Activated T-helper 1 cell treated with anti-CD3 and anti-CD28 coated beads, Interleukin-2, amount 50 U/mL, for 16 hours (primary cell): ENCODE data around the gene GFM2.
"Not testable (repeated sequence)": the region's sequence is repeated elsewhere in the genome, so short reads cannot be mapped to it uniquely, and the experiment has no call there.

Source experiments
- DNase-seq, 2 donors: peaks; one replicate each; pipeline ENCODE4 v3.0.0-alpha.2; 2020; ENCODE audit warnings: low read depth in 1 of 2, low spot score in 1 of 2

GFM2 gene

DNA sequence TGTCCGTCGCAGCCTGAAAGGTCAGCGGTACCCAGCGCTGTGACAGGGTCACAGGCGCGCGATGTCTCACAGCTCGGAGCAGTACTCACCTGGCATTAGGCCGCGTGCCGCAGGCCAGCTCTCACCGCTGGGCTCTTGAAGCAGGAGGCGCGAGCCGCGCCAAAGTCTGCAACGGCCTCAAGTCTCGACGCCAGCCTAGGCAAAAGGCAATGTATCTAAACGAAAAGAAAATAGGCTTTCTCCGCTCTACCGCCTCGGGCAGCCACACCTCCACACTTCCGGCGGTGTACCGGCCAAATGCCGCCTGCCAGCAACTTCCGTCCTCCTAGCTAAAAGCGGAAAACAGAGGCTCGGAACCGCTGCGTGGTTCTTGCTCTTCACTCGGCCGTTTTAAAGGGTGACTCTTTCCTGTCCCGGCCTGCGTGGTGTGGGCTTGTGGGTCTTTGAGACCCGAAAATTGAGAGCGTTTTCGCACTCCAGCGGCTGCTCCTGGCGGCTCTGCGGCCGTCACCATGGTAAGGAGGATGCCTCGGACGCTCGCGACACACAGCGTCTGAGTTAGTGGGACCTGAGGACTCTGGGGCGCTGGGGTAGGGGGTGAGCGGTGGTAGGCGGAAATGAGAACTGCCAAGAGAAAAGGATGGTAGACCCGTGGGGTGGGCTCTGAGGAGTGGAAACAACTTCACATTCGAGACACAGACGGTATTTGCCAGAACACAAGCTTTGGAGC lies at the start of gene GFM2, which contains the start of gene NSA2:
Gene GFM2 (minus strand): TSS at position 269 of the 730 bp plus-strand sequence. CDS start 3,375 bp downstream, outside the sequence.
Gene NSA2 (plus strand): TSS at position 401 of the 730 bp plus-strand sequence. CDS start 112 bp downstream, at position 513.
- peak; percentile 88 for DNase-seq

- no peak for DNase-seq
Measured at GRCh38 chr5:74810915-74811314, 44.0 kb upstream of the GFM2 start.

- no peak for DNase-seq
Measured at GRCh38 chr5:74801941-74802340, 35.0 kb upstream of the GFM2 start.

GRCh38 chr5:74801197-74801596 lies 34.3 kb upstream of the GFM2 start:
- DNase-seq: no peak

DNA sequence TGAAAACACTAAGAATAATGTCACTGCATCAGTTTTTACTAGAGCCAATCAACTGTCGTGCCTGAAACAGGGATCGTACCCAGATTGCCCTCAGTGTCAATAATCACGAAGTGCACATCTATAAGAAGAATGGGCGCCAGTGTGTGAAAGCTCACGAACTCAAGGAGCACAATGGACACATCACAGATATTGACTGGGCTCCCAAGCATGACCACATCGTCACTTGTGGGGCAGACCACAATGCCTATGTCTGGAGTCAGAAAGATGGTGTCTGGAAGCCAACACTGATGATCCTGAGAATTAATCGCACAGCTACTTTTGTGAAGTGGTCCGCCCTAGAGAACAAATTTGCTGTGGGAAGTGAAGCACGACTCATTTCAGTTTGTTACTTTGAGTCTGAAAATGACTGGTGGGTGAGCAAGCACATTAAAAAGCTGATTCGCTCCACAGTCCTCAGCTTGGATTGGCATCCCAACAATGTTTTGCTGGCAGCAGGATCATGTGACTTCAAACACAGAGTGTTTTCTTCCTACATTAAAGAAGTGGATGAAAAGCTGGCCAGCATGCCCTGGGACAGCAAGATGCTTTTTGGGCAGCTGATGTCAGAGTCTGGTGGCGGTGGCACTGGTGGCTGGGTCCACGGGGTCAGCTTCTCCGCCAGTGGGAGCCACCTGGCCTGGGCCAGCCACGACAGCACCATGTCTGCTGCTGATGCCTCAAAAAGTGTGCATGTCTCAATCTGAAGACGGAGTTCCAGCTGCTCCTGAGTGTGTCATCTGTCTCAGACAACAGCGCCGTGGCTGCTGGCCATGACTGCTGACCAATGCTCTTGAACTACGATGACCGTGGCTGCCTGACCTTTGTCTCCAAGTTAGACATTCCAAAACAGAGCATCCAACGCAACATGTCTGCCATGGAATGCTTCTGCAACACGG lies 32.3 kb upstream of the GFM2 start:
- DNase-seq: no peak

GRCh38 chr5:74791669-74792068 lies 24.8 kb upstream of the GFM2 start:
- not testable (repeated sequence) for DNase-seq

DNA sequence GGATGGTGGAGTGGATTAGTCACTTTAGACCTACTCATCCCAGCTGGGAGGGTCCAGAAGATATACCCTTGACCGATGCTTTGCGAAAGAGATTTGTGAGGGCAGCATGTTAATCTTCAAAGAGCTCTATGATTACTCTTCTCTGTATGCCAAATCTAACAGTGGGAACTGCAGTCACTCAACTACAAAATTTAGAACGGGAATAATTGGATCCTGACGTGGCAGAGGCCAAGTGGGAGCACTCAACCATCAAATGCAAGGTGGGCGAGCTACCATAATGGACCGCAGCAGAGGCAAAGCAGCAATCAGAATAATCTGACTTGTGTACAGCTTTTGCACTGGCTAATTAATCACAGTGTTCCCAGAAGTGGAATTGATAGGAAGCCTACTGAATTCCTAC lies 20.5 kb upstream of the GFM2 start:
- no peak for DNase-seq

- no peak for DNase-seq
Measured at GRCh38 chr5:74786851-74787250, 19.9 kb upstream of the GFM2 start.

GRCh38 chr5:74778609-74779008 lies 11.7 kb upstream of the GFM2 start:
- no peak for DNase-seq

GRCh38 chr5:74772359-74772758 lies 5.4 kb upstream of the GFM2 start:
- no peak for DNase-seq

GRCh38 chr5:74767579-74767913 lies 629 bp upstream of the GFM2 start:
- DNase-seq: no peak

GRCh38 chr5:74766418-74766848 lies 484 bp downstream of the GFM2 start:
- no peak for DNase-seq

- no peak for DNase-seq
Measured at GRCh38 chr5:74765929-74766328, 988 bp downstream of the GFM2 start.

DNA sequence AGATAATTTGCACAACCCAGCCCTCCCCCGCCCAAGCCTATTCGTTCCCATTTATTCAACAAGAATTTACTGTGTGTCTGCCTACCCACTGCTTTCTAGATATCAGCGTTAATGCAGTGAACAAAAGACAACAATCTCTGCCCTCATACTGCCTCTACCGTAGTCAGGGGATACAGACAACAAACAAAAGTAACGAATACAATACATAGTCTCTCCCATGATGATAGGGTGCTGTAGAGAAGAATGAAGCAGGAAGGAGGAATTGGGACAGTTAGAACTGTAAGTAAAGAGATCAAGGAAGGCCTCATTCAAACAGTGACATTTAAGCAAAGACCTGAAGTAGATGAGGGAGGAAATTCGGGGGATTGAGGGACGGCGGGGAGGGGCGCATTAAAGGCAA lies 1.7 kb downstream of the GFM2 start:
- no peak for DNase-seq

- DNase-seq: no peak
Measured at GRCh38 chr5:74763504-74763903, 3.4 kb downstream of the GFM2 start.

DNA sequence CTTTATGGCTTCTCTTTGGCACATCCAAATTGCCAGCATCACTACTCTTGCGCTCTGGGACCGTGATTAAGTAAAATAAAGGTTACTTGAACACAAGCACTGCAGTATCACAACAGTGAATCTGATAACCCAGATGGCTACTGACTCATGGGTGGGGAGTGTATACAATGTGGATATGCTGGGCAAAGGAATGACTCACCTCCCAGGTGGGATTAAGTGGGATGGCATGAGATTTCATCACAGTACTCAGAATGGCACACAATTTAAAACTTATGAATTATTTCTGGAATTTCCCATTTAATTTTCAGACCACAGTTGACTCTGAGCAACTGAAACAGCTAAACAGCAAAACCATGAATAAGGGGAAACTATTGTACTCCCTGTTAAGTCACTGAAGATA lies 4.3 kb downstream of the GFM2 start:
- DNase-seq: no peak

DNA sequence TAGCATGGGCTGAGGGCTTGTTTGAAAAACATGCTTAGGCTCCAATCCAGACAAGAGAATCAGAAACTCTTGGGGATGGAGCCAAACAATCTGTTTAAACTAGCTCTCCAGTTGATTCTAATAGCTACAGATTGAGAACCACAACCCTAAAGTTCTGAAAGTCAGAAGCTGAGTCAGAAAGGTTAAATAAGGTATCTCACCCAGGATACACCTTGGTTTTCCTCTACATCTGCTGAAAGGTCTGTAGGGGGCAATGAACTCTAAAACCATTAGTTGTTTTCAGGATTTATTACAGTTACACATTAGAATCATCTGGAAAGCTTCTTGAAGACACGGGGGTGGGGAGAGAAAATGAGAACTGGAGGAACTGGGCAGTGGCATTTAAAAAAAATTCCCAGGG lies 5.7 kb downstream of the GFM2 start:
- no peak for DNase-seq

GRCh38 chr5:74748742-74749141 lies 18.2 kb downstream of the GFM2 start:
- DNase-seq: not testable (repeated sequence)

DNA sequence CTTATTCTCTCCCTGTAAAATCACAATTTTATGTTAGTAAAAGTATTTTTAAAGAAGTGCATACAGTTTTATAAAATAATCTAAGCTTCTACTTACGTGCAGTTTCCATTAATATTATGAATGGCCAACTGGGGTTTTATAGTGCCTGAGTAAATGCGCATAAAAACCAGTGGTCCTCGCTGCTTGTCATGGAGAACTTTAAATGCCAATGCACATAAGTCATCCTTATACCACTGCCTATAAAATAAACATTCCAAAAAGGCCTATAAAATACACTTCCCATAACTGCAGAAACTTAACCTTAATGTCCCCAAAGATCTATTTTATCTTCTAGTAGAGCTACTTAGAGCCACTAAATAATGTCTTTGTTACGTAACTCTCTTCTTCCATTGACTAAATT lies 28.5 kb downstream of the GFM2 start:
- DNase-seq: no peak

GRCh38 chr5:74736759-74737158 lies 30.2 kb downstream of the GFM2 start:
- DNase-seq: no peak

GRCh38 chr5:74725331-74725730 lies 41.6 kb downstream of the GFM2 start:
- no peak for DNase-seq

DNA sequence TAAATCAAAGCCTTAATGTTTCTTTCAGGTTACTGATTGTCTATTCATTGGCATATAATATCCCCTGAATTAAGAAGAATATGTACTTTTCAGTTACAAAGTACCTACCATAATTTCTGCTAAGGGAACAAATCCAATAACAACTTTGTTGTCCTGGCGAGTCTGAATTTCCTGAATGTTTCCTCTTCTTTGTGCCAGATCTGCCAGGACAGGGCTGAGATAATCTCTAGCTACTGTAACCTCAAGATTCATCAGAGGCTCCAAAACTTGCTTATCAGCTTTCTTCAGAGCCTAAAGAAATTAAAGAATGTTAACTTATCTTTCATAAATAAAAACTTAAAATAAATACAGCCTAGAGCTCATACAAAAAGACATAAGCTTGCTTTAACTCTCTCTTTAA lies 44.6 kb downstream of the GFM2 start:
- no peak for DNase-seq
